ENCODE data around the gene GRIN2D.

DNA sequence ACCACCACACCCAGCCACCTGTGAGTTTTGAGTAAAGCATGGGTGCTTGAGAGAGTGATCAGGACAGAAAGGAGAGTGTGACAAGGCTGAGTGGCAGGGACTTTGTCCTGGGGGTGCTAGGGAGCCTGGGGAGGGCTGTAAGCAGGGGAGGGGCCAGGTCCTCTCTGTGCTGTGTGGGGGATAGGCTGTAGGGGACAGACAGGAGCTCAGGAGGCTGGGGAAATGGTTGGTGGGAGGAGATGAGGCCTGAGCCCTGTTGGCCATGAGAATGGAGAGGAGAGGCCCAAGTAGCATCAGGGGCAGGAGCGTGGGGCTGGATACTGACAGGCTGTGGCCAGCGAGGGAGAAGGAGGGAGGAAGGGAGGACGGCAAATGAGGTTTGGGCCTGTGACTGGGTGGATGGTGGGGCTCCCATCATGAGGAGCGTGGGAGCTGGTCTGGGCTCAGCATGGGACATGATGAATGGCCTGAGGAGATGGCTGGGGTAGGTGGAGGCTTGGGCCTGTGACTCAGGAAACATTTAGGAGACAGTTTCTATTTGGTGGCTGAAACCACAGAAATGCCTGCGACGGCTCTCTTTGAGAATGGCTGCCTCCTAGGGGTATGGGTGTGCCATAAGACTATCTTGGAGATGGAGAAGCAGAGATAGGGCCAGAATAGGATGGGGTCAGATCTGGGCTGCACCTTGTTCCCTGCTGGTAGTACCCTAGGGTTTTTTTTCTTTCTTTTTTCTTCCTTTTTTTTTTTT lies 25.0 kb downstream of the GRIN2D start:
- TF ChIP-seq HDGF (IDR thresholded peaks at IDR 0.05; ENCODE audit: borderline replicate concordance) (no peak), SP1 (IDR thresholded peaks at IDR 0.05) (no peak), FOXM1 (IDR thresholded peaks at IDR 0.05; ENCODE audit: borderline replicate concordance) (no peak), TARDBP (IDR thresholded peaks at IDR 0.05) (no peak), FOXA1 (IDR thresholded peaks at IDR 0.05) (no peak)

Data from HEK293T (cell line).